Amniotic stem cell (primary cell): ENCODE measurements around the gene CIC.

Experiments used
- DNase-seq: peaks from one replicate; lab custom pipeline; 2025; lab: John Stamatoyannopoulos, UW

CIC gene

GRCh38 chr19:42244347-42245220, 24.5 kb upstream of the CIC start:
- peak; percentile 91 for DNase-seq

- DNase-seq, result no peak
Measured at GRCh38 chr19:42245231-42245630, 23.8 kb upstream of the CIC start.

- DNase-seq, result peak; percentile 81
Measured at GRCh38 chr19:42246143-42246921, 22.7 kb upstream of the CIC start.

- no peak for DNase-seq
Measured at GRCh38 chr19:42246922-42247639, 22.0 kb upstream of the CIC start.

GRCh38 chr19:42247640-42248199, 21.3 kb upstream of the CIC start:
- no peak for DNase-seq

GRCh38 chr19:42248270-42249148, 20.5 kb upstream of the CIC start:
- DNase-seq, result no peak

GRCh38 chr19:42249149-42249750, 19.8 kb upstream of the CIC start:
- no peak for DNase-seq

- DNase-seq, result no peak
Measured at GRCh38 chr19:42249769-42250168, 19.3 kb upstream of the CIC start.

- DNase-seq, result no peak
Measured at GRCh38 chr19:42250183-42250665, 18.8 kb upstream of the CIC start.

GRCh38 chr19:42250666-42251531, 18.2 kb upstream of the CIC start:
- no peak for DNase-seq

GRCh38 chr19:42251572-42252358, 17.3 kb upstream of the CIC start:
- DNase-seq, result no peak

- DNase-seq, result no peak
Measured at GRCh38 chr19:42252365-42253244, 16.4 kb upstream of the CIC start.

GRCh38 chr19:42253245-42254088, 15.6 kb upstream of the CIC start:
- no peak for DNase-seq

- DNase-seq, result no peak
Measured at GRCh38 chr19:42254089-42254849, 14.8 kb upstream of the CIC start.

- peak; percentile 77 for DNase-seq
Measured at GRCh38 chr19:42254850-42255765, 13.9 kb upstream of the CIC start, which contains the start of gene ERF. TSS of gene ERF (minus strand) at chr19:42255128. CDS start at chr19:42254999, 129 bp downstream.
